B cell (primary cell): ENCODE data around the gene SWAP70. TPM values are rescaled to one million over a fixed set of nuclear protein-coding genes. Genes with fewer than 3 reads are reported as not detected.

ENCODE experiments used
- ATAC-seq: fragments of 200-7000 bp; cut with Tn5 transposase; one replicate; pipeline ENCODE4 v1.10.0; 2021; ENCODE audit warnings: low read depth, mild to moderate bottlenecking, moderate number of reproducible peaks, moderate library complexity
- CTCF ChIA-PET: fragments of 350-600 bp; sonication (Branson Sonifier 250); formaldehyde crosslinking; loops from one replicate; lab custom pipeline; 2021; ENCODE audit warnings: antibody characterized with exemption, inconsistent platforms; lab: Charles Lee
- POLR2A ChIA-PET: fragments of 350-600 bp; sonication (Branson Sonifier 250); formaldehyde crosslinking; loops from one replicate; lab custom pipeline; 2021; ENCODE audit warnings: antibody characterized with exemption; lab: Charles Lee
- DNase-seq: peaks from one replicate; pipeline ENCODE4 v3.0.0; 2013
- H2AFZ ChIP-seq: 2 replicates; pipeline ENCODE4 v1.6.1; 2012; ENCODE audit warnings: mild to moderate bottlenecking, low read depth, low read length; ENCODE audit not compliant: insufficient read depth, poor library complexity, severe bottlenecking
- H3K27ac ChIP-seq, 2 donors: 1 replicate in 1 of 2; 2 replicates in 1 of 2; pipeline ENCODE4 v1.5.1; 2012 to 2013; ENCODE audit warnings: low read length in 2 of 2, mild to moderate bottlenecking in 2 of 2, moderate library complexity in 1 of 2
- H3K27me3 ChIP-seq, 4 experiments: fragments of 200-600 bp in 1 of 4; sonication (generic) in 1 of 4; replicated peaks in 1 of 4; 1 replicate in 2 of 4; 2 replicates in 2 of 4; pipeline versions ENCODE4 v1.6.1 to v1.7.0; 2013 to 2016; ENCODE audit warnings: low read length in 3 of 4, mild to moderate bottlenecking in 2 of 4, mixed read lengths in 1 of 4, moderate library complexity in 1 of 4; ENCODE audit not compliant: insufficient read depth in 4 of 4, control insufficient read depth in 3 of 4; ENCODE audit errors: control extremely low read depth in 1 of 4
- H3K36me3 ChIP-seq, 2 experiments: replicated peaks in 1 of 2; 1 replicate in 1 of 2; 2 replicates in 1 of 2; pipeline versions ENCODE4 v1.6.1 to v1.7.1; 2013; ENCODE audit warnings: low read length in 1 of 2; ENCODE audit not compliant: insufficient read depth in 2 of 2, control insufficient read depth in 1 of 2; ENCODE audit errors: control extremely low read depth in 1 of 2, extremely low read depth in 1 of 2
- H3K4me1 ChIP-seq, 2 donors: fragments of 200-600 bp in 1 of 2; sonication (generic) in 1 of 2; 1 replicate in 1 of 2; 2 replicates in 1 of 2; pipeline versions ENCODE4 v1.5.1 to v1.6.1; 2013 to 2017; ENCODE audit warnings: low read length in 2 of 2; ENCODE audit not compliant: control insufficient read depth in 2 of 2, insufficient read depth in 2 of 2
- H3K4me2 ChIP-seq: replicated peaks from 2 replicates; pipeline ENCODE3; 2012; ENCODE audit warnings: mild to moderate bottlenecking, low read depth, low read length; ENCODE audit not compliant: poor library complexity, severe bottlenecking
- H3K4me3 ChIP-seq, 5 experiments: fragments of 200-600 bp in 1 of 5; sonication (generic) in 1 of 5; 1 replicate in 3 of 5; 2 replicates in 2 of 5; pipeline versions ENCODE4 v1.5.1 to v1.7.0; 2011 to 2016; ENCODE audit warnings: low read length in 4 of 5, mild to moderate bottlenecking in 4 of 5, low read depth in 2 of 5, control low read depth in 1 of 5, moderate library complexity in 1 of 5; ENCODE audit not compliant: insufficient read depth in 1 of 5; ENCODE audit errors: control extremely low read depth in 1 of 5, extremely low read depth in 1 of 5
- H3K79me2 ChIP-seq: fragments of 200-600 bp; sonication (generic); one replicate; pipeline ENCODE4 v1.6.0; 2016; ENCODE audit warnings: low read length; ENCODE audit not compliant: control insufficient read depth, insufficient read depth
- H3K9ac ChIP-seq: fragments of 200-600 bp; sonication (generic); 2 replicates; pipeline ENCODE4 v1.6.1; 2017; ENCODE audit warnings: mild to moderate bottlenecking, low read length, moderate library complexity
- H3K9me3 ChIP-seq, 3 donors: one replicate each; pipeline versions ENCODE4 v1.6.1 to v1.7.1; 2013; ENCODE audit warnings: low read length in 2 of 3; ENCODE audit not compliant: control insufficient read depth in 2 of 3, insufficient read depth in 1 of 3; ENCODE audit errors: control extremely low read depth in 1 of 3
- H4K20me1 ChIP-seq: 2 replicates; pipeline ENCODE4 v1.6.0; 2012; ENCODE audit warnings: mild to moderate bottlenecking, low read length; ENCODE audit not compliant: insufficient read depth, control insufficient read depth, poor library complexity, severe bottlenecking
- H3K27ac Mint-ChIP-seq: one replicate; pipeline ENCODE4 v1.8.0; 2021; ENCODE audit warnings: mixed read lengths
- H3K27me3 Mint-ChIP-seq: one replicate; pipeline ENCODE4 v1.8.0; 2021; ENCODE audit warnings: mixed read lengths
- H3K4me1 Mint-ChIP-seq: one replicate; pipeline ENCODE4 v1.8.0; 2021; ENCODE audit warnings: mixed read lengths
- H3K4me3 Mint-ChIP-seq: one replicate; pipeline ENCODE4 v1.8.0; 2021; ENCODE audit warnings: mixed read lengths
- H3K9me3 Mint-ChIP-seq: one replicate; pipeline ENCODE4 v1.8.0; 2022; ENCODE audit warnings: mixed read lengths; ENCODE audit not compliant: insufficient read depth
- CTCF ChIP-seq: fragments of 200-600 bp; IDR thresholded peaks from one replicate; pipeline ENCODE4 v1.8.0; 2022; ENCODE audit warnings: antibody characterized with exemption, mild to moderate bottlenecking
- EZH2 ChIP-seq: IDR thresholded peaks from 2 replicates; pipeline ENCODE4 v1.6.1; 2012; ENCODE audit warnings: borderline replicate concordance, low read depth, mild to moderate bottlenecking, moderate library complexity, low read length; ENCODE audit not compliant: insufficient read depth, poor library complexity, severe bottlenecking
- WGBS: methylation state at CpG from one replicate; pipeline ENCODE4 v1.1.5; 2013; ENCODE audit warnings: missing lambda C conversion rate; ENCODE audit not compliant: insufficient coverage; 5-methylcytosine and 5-hydroxymethylcytosine counted together
- intact Hi-C: fragments of 100-400 bp; cut with micrococcal nuclease; formaldehyde crosslinking; loops from one replicate; pipeline ENCODE4 v1.10.0; 2022
- polyA plus RNA-seq: library from polyadenylated mRNA; depleted of rRNA; stranded (reverse); fragments of >200 nt; gene quantifications from 2 replicates; pipeline ENCODE4 v1.2.3, GENCODE V29; 2012
- total RNA-seq, 2 donors: library from RNA; stranded (reverse); fragments of 120-200 nt in 1 of 2; gene quantifications; 1 replicate in 1 of 2; 2 replicates in 1 of 2; pipeline versions ENCODE4 v1.2.3 to v1.2.4, GENCODE V29; 2013 to 2022

Gene SWAP70
- total and polyA plus RNA-seq, 2 donors (not counting 1 experiment from before 2014, with no cell fraction given) = 69.8 to 200 TPM

- H3K27ac Mint-ChIP-seq = peak overlapping the region; percentile 81
- no peaks in the 10 kb centered on the region for H3K27me3 Mint-ChIP-seq
These were observed 64.2 kb downstream of the SWAP70 start for GRCh38 chr11:9728058-9728457.

More at GRCh38 chr11:9728058-9728457, 64.2 kb downstream of the SWAP70 start:
- no peak for ATAC-seq
- H3K27me3 ChIP-seq = no peaks in the 10 kb centered on the region
- DNase-seq = no peak
- no peaks in the 10 kb centered on the region for H3K9me3 ChIP-seq
- peaks cover 69 to 71% of the 10 kb centered on the region in 2 donors for H3K4me1 ChIP-seq
- H3K9ac ChIP-seq = no peak overlapping the region
- intact Hi-C loops = no loop called here
- POLR2A ChIA-PET = interaction anchor here (1.9 kb wide), 1 partner anchor 8 kb away, joined by 7 read pairs; no protein-coding TSS in a partner anchor
- peak overlapping the region; percentile 4 to 86 for H3K27ac ChIP-seq
- no peaks in the 10 kb centered on the region for H4K20me1 ChIP-seq
- no peak overlapping the region for H2AFZ ChIP-seq
- TF ChIP-seq EZH2 (no peak), CTCF (no peak)
- peaks cover 98% of the 10 kb centered on the region for H3K79me2 ChIP-seq
- Mint-ChIP-seq H3K4me3 (peak overlapping the region; percentile 19), H3K9me3 (no peaks in the 10 kb centered on the region), H3K4me1 (peaks cover 76% of the 10 kb centered on the region)
- WGBS = no CpG with 5 or more reads among the region's 3 CpGs
- CTCF ChIA-PET = interaction anchor here (0.8 to 11.3 kb wide), 9 partner anchors 8 to 193 kb away, joined by 3 to 111 read pairs (median 4); no protein-coding TSS in a partner anchor
- no peak overlapping the region for H3K4me2 ChIP-seq
- H3K4me3 ChIP-seq = no peak overlapping the region
- H3K36me3 ChIP-seq = peaks cover 0 to 86% of the 10 kb centered on the region in 2 experiments
